Neural crest cell (in vitro differentiated cells): Measurements from ENCODE around the gene ZCCHC24. TPM values are rescaled to one million over a fixed set of nuclear protein-coding genes. Genes with fewer than 3 reads are reported as not detected.

Source experiments
- DNase-seq: peaks from one replicate; pipeline ENCODE4 v3.0.0; 2021; ENCODE audit warnings: low read depth, mixed read lengths, low spot score
- H3K27ac Mint-ChIP-seq: one replicate; pipeline ENCODE4 v1.8.0; 2021; ENCODE audit warnings: mild to moderate bottlenecking, mixed read lengths; ENCODE audit not compliant: unreplicated experiment
- H3K27me3 Mint-ChIP-seq: 2 replicates; pipeline ENCODE4 v1.8.0; 2021; ENCODE audit warnings: low read depth, mild to moderate bottlenecking, mixed read lengths
- H3K36me3 Mint-ChIP-seq: 2 replicates; pipeline ENCODE4 v1.8.0; 2021; ENCODE audit warnings: low read depth, mild to moderate bottlenecking, mixed read lengths
- H3K4me1 Mint-ChIP-seq: 2 replicates; pipeline ENCODE4 v1.8.0; 2021; ENCODE audit warnings: mixed read lengths
- H3K4me3 Mint-ChIP-seq: one replicate; pipeline ENCODE4 v1.8.0; 2021; ENCODE audit warnings: mild to moderate bottlenecking, mixed read lengths
- H3K9me3 Mint-ChIP-seq: 2 replicates; pipeline ENCODE4 v1.8.0; 2021; ENCODE audit warnings: mixed read lengths
- CTCF ChIP-seq: fragments of 200-600 bp; sonication (generic); conservative IDR thresholded peaks from 2 replicates; pipeline ENCODE4 v1.5.0; 2021; ENCODE audit warnings: antibody characterized with exemption, mild to moderate bottlenecking
- total RNA-seq: library from RNA; stranded (reverse); gene quantifications from 2 replicates; pipeline ENCODE4 v1.2.1, GENCODE V29; 2021

Gene ZCCHC24
- total RNA-seq, 1 donor from 2014 or later: 26.5 TPM

GRCh38 chr10:79387974-79388850 is 57.2 kb downstream of the ZCCHC24 start:
- H3K4me1 Mint-ChIP-seq: peaks cover 7% of the 10 kb centered on the region
- peak; percentile 0 for DNase-seq
- H3K27me3 Mint-ChIP-seq: no peaks in the 10 kb centered on the region
- H3K36me3 Mint-ChIP-seq: no peaks in the 10 kb centered on the region
- no peaks in the 10 kb centered on the region for H3K9me3 Mint-ChIP-seq
- H3K4me3 Mint-ChIP-seq: peak overlapping the region; percentile 15
- H3K27ac Mint-ChIP-seq: no peak overlapping the region
- TF ChIP-seq CTCF: no peak

GRCh38 chr10:79387466-79387973 is 57.9 kb downstream of the ZCCHC24 start:
- no peak overlapping the region for H3K27ac Mint-ChIP-seq
- DNase-seq: no peak
- H3K4me3 Mint-ChIP-seq: no peak overlapping the region

GRCh38 chr10:79386637-79387465 is 58.6 kb downstream of the ZCCHC24 start:
- Mint-ChIP-seq H3K27ac (peak overlapping the region; percentile 71), H3K4me3 (no peak overlapping the region), H3K4me1 (peaks cover 16% of the 10 kb centered on the region), H3K27me3 (no peaks in the 10 kb centered on the region), H3K36me3 (no peaks in the 10 kb centered on the region), H3K9me3 (no peaks in the 10 kb centered on the region)
- no peak for TF ChIP-seq CTCF
- DNase-seq: peak; percentile 1

More at GRCh38 chr10:79387466-79387973, 57.9 kb downstream of the ZCCHC24 start:
- peaks cover 12% of the 10 kb centered on the region for H3K4me1 Mint-ChIP-seq
- no peaks in the 10 kb centered on the region for H3K36me3 Mint-ChIP-seq
- H3K9me3 Mint-ChIP-seq: no peaks in the 10 kb centered on the region
- no peaks in the 10 kb centered on the region for H3K27me3 Mint-ChIP-seq
- TF ChIP-seq CTCF: no peak

- H3K9me3 Mint-ChIP-seq: no peaks in the 10 kb centered on the region
These were observed 59.5 kb downstream of the ZCCHC24 start for GRCh38 chr10:79385804-79386531.

More at GRCh38 chr10:79385804-79386531, 59.5 kb downstream of the ZCCHC24 start:
- Mint-ChIP-seq H3K27me3 (no peaks in the 10 kb centered on the region), H3K4me3 (no peak overlapping the region), H3K27ac (peak overlapping the region; percentile 71), H3K4me1 (peaks cover 19% of the 10 kb centered on the region), H3K36me3 (no peaks in the 10 kb centered on the region)
- peak; percentile 0 for DNase-seq
- peak; percentile 21 for TF ChIP-seq CTCF
